GM19351 (cell line): ENCODE measurements around the gene PRKN.
"Not testable (repeated sequence)": the region's sequence is repeated elsewhere in the genome, so short reads cannot be mapped to it uniquely, and the experiment has no call there.

Source experiments
- ATAC-seq: cut with Tn5 transposase; IDR thresholded peaks from one replicate; pipeline ENCODE4 v1.9.1; 2021; ENCODE audit warnings: mild to moderate bottlenecking, moderate library complexity; ENCODE audit not compliant: unreplicated experiment

PRKN gene

GRCh38 chr6:161834426-161834825 is 893.1 kb downstream of the PRKN start:
- no peak for ATAC-seq

DNA sequence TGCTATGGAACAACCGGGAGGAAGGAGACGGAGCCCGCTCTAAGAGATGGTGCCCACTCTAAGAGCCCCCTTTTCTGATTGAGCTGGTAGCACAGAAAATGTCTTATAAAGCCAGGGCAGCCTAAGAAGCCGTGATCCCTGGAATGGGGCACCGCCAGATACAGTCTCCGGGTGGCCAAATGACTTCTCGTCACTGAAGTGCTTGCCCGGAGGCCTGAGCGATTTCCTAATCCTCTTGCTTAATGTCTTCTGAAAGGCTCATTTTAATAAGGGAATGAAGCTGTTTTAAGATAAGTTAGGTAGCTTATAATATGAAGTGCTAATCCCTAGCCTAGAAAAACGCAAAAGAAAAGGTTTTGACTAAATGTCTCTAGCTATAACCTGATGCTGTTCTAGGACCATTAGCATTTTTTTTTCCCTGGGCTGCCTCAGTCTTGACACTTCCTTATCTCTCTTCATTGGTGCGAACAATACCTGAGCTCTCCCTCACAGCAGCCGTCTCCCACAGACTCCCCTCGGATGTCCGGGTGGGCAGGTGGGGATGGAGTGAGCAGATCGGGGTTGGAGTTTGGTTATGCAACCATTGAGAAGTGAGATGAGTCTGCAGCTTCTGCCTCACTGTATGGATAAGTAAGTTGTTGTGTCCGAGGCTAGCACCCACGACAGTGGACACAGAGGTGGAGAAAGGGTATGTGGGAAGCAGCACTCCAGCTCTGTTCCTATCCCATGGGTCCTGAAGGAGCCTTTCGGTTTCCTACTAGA is 894.3 kb downstream of the PRKN start:
- no peak for ATAC-seq

- ATAC-seq: no peak
Measured at GRCh38 chr6:161832622-161833021, 894.9 kb downstream of the PRKN start.

GRCh38 chr6:161830866-161831616 is 896.5 kb downstream of the PRKN start:
- ATAC-seq: no peak

DNA sequence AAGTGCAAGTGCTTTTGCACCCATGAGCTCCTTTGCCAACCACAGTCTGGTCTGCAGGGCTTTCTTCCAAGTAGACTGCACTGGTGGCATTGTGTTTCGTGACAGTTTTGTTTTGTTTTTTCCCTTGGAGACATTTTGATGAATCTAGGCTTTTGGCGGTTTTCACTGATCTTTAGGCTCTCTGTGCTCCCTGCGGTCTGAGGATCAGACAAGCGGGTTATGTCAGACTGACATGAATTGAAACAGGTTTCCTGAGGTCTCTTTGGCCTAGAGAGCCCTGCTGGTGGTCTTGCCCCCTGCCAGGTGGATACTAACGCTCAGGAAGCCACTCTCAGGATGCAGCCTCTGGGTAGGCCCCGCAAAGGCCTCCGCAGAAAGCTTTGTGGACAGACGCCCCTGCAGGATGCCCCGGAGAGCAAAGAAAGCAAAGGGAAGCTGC is 898.3 kb downstream of the PRKN start:
- ATAC-seq: no peak

DNA sequence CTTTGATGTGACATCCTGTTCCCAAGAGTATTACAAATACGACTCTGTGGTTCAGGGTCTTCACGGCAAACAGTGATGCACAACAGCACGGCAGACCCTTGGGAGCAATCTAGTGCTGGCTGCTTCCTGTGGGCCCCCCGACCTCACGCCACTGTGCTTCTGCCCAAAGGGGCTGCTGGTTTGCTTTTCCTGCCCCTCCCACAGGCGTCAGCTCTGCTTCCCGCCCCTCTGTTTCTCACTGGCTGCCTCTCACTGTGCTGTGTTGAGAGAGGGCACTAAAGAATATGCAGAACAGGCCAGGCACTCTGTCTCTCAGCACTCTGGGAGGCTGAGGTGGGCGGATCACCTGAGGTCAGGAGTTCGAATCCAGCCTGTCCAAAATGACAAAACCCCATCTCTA is 899.2 kb downstream of the PRKN start:
- ATAC-seq: no peak

- ATAC-seq: no peak
Measured at GRCh38 chr6:161826512-161826911, 901.1 kb downstream of the PRKN start.

DNA sequence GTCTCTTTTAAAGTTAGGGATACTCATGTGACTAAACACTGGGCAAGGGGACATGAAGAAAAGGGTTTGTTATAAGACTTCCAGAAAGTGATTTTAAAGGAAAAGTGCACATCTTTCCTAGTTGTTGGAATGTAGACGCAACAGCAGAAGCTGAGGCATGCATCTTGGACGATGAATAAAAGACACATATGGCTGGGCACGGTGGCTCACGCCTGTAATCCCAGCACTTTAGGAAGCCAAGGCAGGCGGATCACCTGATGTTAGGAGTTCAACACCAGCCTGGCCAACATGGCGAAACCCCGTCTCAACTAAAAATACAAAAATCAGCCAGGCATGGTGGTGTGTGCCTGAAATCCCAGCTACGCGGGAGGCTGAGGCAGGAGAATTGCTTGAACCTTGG is 905.4 kb downstream of the PRKN start:
- ATAC-seq: not testable (repeated sequence)

- ATAC-seq: no peak
Measured at GRCh38 chr6:161817881-161818280, 909.7 kb downstream of the PRKN start.

DNA sequence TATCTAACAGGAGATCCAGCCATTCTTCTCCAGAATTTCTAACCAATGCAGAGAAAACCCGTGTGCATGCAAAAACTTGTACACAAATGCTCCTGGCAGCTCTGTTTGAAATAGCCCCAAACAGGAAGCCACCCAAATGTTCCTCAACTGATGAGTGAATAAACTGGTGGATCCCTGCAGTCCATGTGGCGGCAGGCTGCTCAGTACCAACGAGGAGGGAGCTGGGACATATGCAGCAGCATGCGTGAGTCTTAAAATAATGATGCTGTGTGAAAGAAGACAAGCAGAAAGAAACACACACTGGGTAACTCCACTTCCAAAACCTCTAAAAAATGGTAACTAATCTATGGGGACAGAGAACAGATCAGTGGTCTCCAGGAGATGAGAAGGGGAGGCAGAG is 911.6 kb downstream of the PRKN start:
- no peak for ATAC-seq

- no peak for ATAC-seq
Measured at GRCh38 chr6:161813156-161813555, 914.4 kb downstream of the PRKN start.

DNA sequence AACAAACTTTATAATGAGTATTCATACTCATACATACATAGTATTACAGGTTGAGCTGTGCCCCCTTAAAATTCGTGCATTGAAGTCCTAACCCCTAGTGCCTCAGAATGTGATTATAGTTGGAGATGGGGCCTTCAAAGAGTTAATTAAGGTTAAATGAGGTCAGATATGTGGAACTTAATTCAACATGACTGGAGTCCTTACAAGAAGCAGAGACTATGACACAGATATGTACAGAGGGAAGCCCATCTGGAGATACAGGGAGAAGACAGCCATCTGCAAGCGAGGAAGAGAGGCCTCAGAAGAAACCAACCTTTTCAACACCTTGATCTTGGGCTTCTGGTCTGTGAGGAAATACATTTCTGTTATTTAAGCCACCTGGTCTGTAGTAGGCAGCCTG is 917.6 kb downstream of the PRKN start:
- ATAC-seq: no peak

DNA sequence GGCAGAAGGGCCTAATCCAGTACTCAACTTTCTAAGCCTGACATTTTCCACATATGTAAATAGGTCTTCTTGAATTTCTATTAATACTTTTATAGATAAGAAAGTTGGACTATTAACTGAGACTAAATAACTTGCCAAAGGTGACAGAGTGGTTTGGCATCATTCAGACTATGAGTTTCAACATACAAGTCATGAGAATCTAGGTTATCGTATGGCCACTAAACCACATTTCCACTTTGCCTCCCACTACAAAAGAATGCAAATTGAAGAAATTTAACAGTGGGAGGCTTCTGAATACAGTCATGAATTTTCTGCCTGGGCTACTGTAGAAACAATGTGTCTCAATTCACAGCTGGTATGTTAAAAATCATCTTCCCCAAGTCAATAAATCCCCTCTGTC is 922.7 kb downstream of the PRKN start:
- ATAC-seq: no peak

GRCh38 chr6:161803131-161803530 is 924.4 kb downstream of the PRKN start:
- no peak for ATAC-seq

- no peak for ATAC-seq
Measured at GRCh38 chr6:161802231-161802630, 925.3 kb downstream of the PRKN start.

DNA sequence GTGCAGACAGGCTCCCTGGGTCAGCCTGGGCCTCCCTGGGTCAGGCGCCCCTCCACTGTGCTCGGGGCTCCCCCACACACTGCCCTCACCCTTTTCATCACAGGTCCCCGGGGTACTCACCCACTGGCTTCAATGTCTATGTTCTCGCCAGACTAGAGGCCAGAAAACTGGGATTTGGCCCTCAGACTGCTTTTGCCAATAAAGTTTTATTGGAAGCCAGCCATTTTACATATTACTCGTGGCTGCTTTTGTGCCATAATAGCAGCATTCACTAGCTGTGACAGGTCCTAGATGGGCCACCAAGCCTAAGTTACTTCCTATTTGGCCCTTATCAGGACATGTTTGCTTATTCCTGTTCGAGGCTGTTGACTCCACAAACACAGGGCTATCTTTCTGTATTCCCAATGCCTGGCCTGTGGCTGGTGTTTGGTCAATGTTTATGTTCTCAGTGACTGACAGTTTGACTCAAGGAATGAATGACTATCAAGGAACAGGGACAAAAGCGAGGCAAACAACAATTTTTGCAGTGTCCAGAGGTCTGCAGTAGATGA is 928.6 kb downstream of the PRKN start:
- no peak for ATAC-seq

DNA sequence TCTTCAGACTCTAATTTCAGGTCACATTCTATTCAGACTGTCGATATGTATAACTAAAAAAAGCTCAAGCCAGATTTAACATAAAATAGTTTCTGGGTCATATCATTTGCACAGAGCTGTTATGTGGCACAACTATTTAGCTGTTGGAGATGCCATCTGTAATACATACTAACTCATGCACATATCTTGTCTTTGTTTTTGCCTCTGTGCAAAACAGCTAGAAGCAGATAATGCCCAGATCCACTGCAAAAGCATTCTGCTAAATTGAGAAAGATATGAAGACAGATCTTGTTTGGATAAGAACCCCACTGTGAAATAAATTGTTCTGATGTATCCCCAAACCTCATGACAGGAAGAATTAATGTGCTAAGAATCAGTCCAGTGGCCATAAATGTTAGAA is 930.9 kb downstream of the PRKN start:
- no peak for ATAC-seq

GRCh38 chr6:161792851-161793493 is 934.6 kb downstream of the PRKN start:
- ATAC-seq: no peak

GRCh38 chr6:161788531-161788930 is 939.0 kb downstream of the PRKN start:
- no peak for ATAC-seq

DNA sequence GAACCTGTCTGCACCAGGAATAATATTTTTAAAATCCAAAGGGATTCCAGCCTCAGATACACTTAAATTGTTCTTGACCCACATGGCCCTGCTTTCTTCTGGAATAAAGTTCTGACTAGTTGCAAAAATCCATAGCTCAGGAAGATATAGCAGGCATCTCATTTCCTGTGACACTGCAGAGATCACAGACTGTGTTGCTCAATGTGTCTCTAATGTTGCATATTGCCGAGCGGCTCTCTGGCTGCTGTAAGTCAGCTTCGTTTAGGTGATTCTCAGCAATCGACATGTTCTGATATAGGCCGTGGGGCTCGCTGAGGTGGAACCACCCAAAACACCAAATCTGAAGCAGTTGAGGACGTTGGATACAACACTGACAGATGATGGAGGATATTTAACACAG is 955.4 kb downstream of the PRKN start:
- no peak for ATAC-seq

GRCh38 chr6:161761966-161762365 is 965.6 kb downstream of the PRKN start:
- no peak for ATAC-seq

DNA sequence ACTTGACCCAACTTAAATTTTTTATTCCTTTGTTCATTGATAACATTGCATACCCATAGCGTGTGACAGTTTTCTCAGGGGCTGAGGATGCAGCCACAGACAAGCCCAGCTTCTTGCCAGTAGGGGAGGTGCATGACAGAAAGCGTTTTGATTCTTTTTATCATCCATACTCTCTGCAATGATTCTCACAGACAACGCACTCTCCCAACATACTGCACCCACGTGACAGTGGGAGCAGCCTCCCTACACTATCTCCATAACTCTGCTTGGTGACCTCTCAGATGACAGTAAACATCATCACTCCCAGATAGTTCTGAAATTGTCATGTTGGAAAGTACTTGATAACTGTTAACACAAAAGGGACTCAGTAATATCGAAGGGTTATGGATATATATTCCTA is 972.5 kb downstream of the PRKN start:
- no peak for ATAC-seq
